ENCODE data around the gene SSMEM1. TPM values are rescaled to one million over a fixed set of nuclear protein-coding genes. Genes with fewer than 3 reads are reported as not detected.
"Not testable (repeated sequence)": the region's sequence is repeated elsewhere in the genome, so short reads cannot be mapped to it uniquely, and the experiment has no call there.

The SSMEM1 gene
- total and polyA plus RNA-seq, 2 donors (not counting 1 experiment from before 2014, with no cell fraction given) = not detected

DNA sequence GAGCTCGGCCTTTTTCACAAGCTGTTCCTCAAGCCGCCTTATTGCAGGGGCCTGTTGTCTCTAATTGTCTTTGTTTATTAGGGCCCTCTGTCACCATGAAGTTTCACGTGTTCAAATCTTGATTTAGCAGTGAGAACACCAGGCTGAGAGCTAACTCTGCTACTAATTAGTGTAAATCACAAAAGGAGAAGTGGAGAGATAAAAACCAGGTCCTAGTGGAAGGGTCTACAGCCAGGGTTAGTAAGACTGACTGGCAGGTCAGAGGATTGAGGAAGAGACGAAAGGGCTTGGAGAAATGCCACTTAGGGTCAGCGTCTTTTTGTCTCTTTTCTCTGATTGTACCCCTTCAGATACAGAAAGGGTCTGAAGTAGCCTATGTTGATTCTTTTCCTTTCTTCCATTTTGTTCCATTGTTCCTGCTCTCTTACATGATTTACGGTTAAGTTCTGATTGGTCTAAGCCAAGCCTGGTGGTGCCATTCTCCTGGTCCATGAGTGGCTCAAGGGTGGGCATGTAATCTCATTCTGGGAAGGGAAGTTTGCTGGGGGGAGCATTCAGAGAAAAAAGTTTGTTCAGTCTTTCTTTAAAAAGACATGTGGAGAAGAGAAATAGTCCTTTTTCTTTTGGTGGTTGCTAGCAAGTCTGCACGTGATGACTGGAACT, 21.3 kb downstream of the SSMEM1 start:
- H2AFZ ChIP-seq (ENCODE audit: insufficient read depth, low read depth, low read length, poor library complexity, severe bottlenecking) = no peak overlapping the region
- Mint-ChIP-seq H3K9me3 (ENCODE audit: insufficient read depth) (no peaks in the 10 kb centered on the region), H3K4me3 (no peak overlapping the region), H3K27me3 (peaks cover 6% of the 10 kb centered on the region), H3K27ac (no peak overlapping the region), H3K4me1 (no peaks in the 10 kb centered on the region)
- no peaks in the 10 kb centered on the region for H3K36me3 ChIP-seq (replicated peaks in 1 of 2; ENCODE audit: control extremely low read depth in 1 of 2, control insufficient read depth in 1 of 2, extremely low read depth in 1 of 2, insufficient read depth in 2 of 2, low read length in 1 of 2)
- H3K4me2 ChIP-seq (replicated peaks; ENCODE audit: low read depth, low read length, poor library complexity, severe bottlenecking) = no peak overlapping the region
- ChIA-PET POLR2A (no interaction called here), CTCF (no interaction called here)
- H3K79me2 ChIP-seq (ENCODE audit: control insufficient read depth, insufficient read depth, low read length) = no peaks in the 10 kb centered on the region
- DNase-seq (no peak), ATAC-seq (ENCODE audit: low read depth) (no peak)
- H3K27ac ChIP-seq (ENCODE audit: low read length in 2 of 2) = no peak overlapping the region
- H3K27me3 ChIP-seq (replicated peaks in 1 of 4; ENCODE audit: control extremely low read depth in 1 of 4, control insufficient read depth in 3 of 4, insufficient read depth in 4 of 4, low read length in 3 of 4) = no peaks in the 10 kb centered on the region
- no peak for TF ChIP-seq EZH2 (IDR thresholded peaks at IDR 0.05; ENCODE audit: borderline replicate concordance, insufficient read depth, low read depth, low read length, poor library complexity, severe bottlenecking)
- no peaks in the 10 kb centered on the region for H3K9me3 ChIP-seq (ENCODE audit: control extremely low read depth in 1 of 3, control insufficient read depth in 2 of 3, insufficient read depth in 1 of 3, low read length in 2 of 3)
- intact Hi-C loops (cut with micrococcal nuclease) = no loop called here
- no peaks in the 10 kb centered on the region for H3K4me1 ChIP-seq (ENCODE audit: control insufficient read depth in 2 of 2, insufficient read depth in 2 of 2, low read length in 2 of 2)
- no peaks in the 10 kb centered on the region for H4K20me1 ChIP-seq (ENCODE audit: control insufficient read depth, insufficient read depth, low read length, poor library complexity, severe bottlenecking)
- WGBS (ENCODE audit: insufficient coverage) = 86% methylated on average over 1 of the region's 7 CpGs
- no peak overlapping the region for H3K4me3 ChIP-seq (ENCODE audit: control extremely low read depth in 1 of 5, extremely low read depth in 1 of 5, insufficient read depth in 1 of 5, low read depth in 2 of 5, low read length in 4 of 5)
- H3K9ac ChIP-seq (ENCODE audit: low read length) = no peak overlapping the region

DNA sequence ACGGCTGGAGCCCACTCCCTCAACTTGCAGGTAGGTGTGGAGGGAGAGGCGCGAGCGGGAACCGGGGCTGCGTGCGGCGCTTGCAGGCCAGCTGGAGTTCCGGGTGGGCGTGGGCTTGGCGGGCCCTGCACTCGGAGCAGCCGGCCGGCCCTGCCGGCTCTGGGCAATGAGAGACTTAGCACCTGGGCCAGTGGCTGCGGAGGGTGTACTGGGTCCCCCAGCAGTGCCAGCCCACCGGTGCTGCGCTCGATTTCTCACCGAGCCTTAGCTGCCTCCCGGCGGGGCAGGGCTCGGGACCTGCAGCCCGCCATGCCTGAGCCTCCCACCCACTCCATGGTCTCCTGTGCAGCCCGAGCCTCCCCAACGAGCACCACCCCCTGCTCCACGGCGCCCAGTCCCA, 22.3 kb downstream of the SSMEM1 start:
- H3K4me3 Mint-ChIP-seq; ATAC-seq (ENCODE audit: low read depth); intact Hi-C loops (cut with micrococcal nuclease); CTCF ChIA-PET; H3K27ac ChIP-seq (ENCODE audit: low read length in 2 of 2); H3K9ac ChIP-seq (ENCODE audit: low read length); DNase-seq; H4K20me1 ChIP-seq (ENCODE audit: control insufficient read depth, insufficient read depth, low read length, poor library complexity, severe bottlenecking); H3K27me3 ChIP-seq (replicated peaks in 1 of 4; ENCODE audit: control extremely low read depth in 1 of 4, control insufficient read depth in 3 of 4, insufficient read depth in 4 of 4, low read length in 3 of 4); H3K27ac Mint-ChIP-seq; H3K79me2 ChIP-seq (ENCODE audit: control insufficient read depth, insufficient read depth, low read length); H3K4me3 ChIP-seq (ENCODE audit: control extremely low read depth in 1 of 5, extremely low read depth in 1 of 5, insufficient read depth in 1 of 5, low read depth in 2 of 5, low read length in 4 of 5); H3K9me3 Mint-ChIP-seq (ENCODE audit: insufficient read depth); H3K36me3 ChIP-seq (replicated peaks in 1 of 2; ENCODE audit: control extremely low read depth in 1 of 2, control insufficient read depth in 1 of 2, extremely low read depth in 1 of 2, insufficient read depth in 2 of 2, low read length in 1 of 2); H3K9me3 ChIP-seq (ENCODE audit: control extremely low read depth in 1 of 3, control insufficient read depth in 2 of 3, insufficient read depth in 1 of 3, low read length in 2 of 3); POLR2A ChIA-PET; H2AFZ ChIP-seq (ENCODE audit: insufficient read depth, low read depth, low read length, poor library complexity, severe bottlenecking); H3K27me3 Mint-ChIP-seq; H3K4me2 ChIP-seq (replicated peaks; ENCODE audit: low read depth, low read length, poor library complexity, severe bottlenecking); H3K4me1 Mint-ChIP-seq; H3K4me1 ChIP-seq (ENCODE audit: control insufficient read depth in 2 of 2, insufficient read depth in 2 of 2, low read length in 2 of 2): not testable (repeated sequence)
- 97% methylated on average over 22 of the region's 28 CpGs for WGBS (ENCODE audit: insufficient coverage)

Data from B cell (primary cell).